NCI-H187 (cell line): ENCODE data around the gene PTPRN2.

Experiments
- DNase-seq, 2 experiments: peaks; one replicate each; lab custom pipeline; 2025; lab: John Stamatoyannopoulos, UW

The PTPRN2 gene

GRCh38 chr7:157884461-157885062 is 703.1 kb downstream of the PTPRN2 start:
- no peak for DNase-seq

GRCh38 chr7:157881048-157881771 is 706.4 kb downstream of the PTPRN2 start:
- no peak for DNase-seq

- DNase-seq, result no peak
Observed at GRCh38 chr7:157879391-157879790, 708.2 kb downstream of the PTPRN2 start.

- no peak for DNase-seq
Observed at GRCh38 chr7:157877298-157878090, 710.1 kb downstream of the PTPRN2 start.

- DNase-seq, result no peak
Observed at GRCh38 chr7:157876469-157877285, 710.9 kb downstream of the PTPRN2 start.

GRCh38 chr7:157875230-157876179 is 712.1 kb downstream of the PTPRN2 start:
- DNase-seq, result no peak

- DNase-seq, result no peak
Observed at GRCh38 chr7:157874870-157875229, 712.8 kb downstream of the PTPRN2 start.

GRCh38 chr7:157874208-157874816 is 713.3 kb downstream of the PTPRN2 start:
- no peak for DNase-seq

GRCh38 chr7:157873664-157874063 is 714.0 kb downstream of the PTPRN2 start:
- no peak for DNase-seq

- no peak for DNase-seq
Observed at GRCh38 chr7:157873181-157873580, 714.4 kb downstream of the PTPRN2 start.

GRCh38 chr7:157872447-157872846 is 715.2 kb downstream of the PTPRN2 start:
- DNase-seq, result no peak

GRCh38 chr7:157871681-157872080 is 715.9 kb downstream of the PTPRN2 start:
- DNase-seq, result no peak

GRCh38 chr7:157870644-157871290 is 716.9 kb downstream of the PTPRN2 start:
- no peak for DNase-seq

- no peak for DNase-seq
Observed at GRCh38 chr7:157869793-157870192, 717.8 kb downstream of the PTPRN2 start.

- DNase-seq, result no peak
Observed at GRCh38 chr7:157867685-157868305, 719.8 kb downstream of the PTPRN2 start.

GRCh38 chr7:157866336-157866924 is 721.2 kb downstream of the PTPRN2 start:
- no peak for DNase-seq

- DNase-seq, result peak; percentile 54 to 82
Observed at GRCh38 chr7:157865351-157866165, 722.1 kb downstream of the PTPRN2 start.

- DNase-seq, result no peak
Observed at GRCh38 chr7:157864911-157865310, 722.7 kb downstream of the PTPRN2 start.
